22Rv1 (cell line): Measurements from ENCODE around the gene LRRC43.
A peak's percentile ranks its signal among the peaks of the same experiment; 100 is the strongest.

Experiments
- H3K27ac ChIP-seq: fragments of 450-650 bp; 2 replicates; pipeline ENCODE4 v1.5.1; 2017
- CTCF ChIP-seq: fragments of 450-650 bp; IDR thresholded peaks from 2 replicates; pipeline ENCODE4 v1.5.1; 2017; ENCODE audit warnings: mild to moderate bottlenecking
- ZFX ChIP-seq: fragments of 450-650 bp; IDR thresholded peaks from 2 replicates; pipeline ENCODE4 v1.6.1; 2017; ENCODE audit warnings: antibody characterized with exemption, borderline replicate concordance

LRRC43 gene

GRCh38 chr12:122204167-122205052, 21.5 kb downstream of the LRRC43 start:
- TF ChIP-seq ZFX (no peak), CTCF (no peak)
- no peak overlapping the region; the same call in 1 of the 2 replicates for H3K27ac ChIP-seq

- no peak overlapping the region for H3K27ac ChIP-seq
- TF ChIP-seq CTCF = no peak
- TF ChIP-seq ZFX = no peak
Observed at GRCh38 chr12:122205053-122205925, 22.4 kb downstream of the LRRC43 start.

- TF ChIP-seq CTCF (no peak), ZFX (no peak)
Observed at GRCh38 chr12:122206111-122206881, 23.4 kb downstream of the LRRC43 start.

GRCh38 chr12:122206976-122207375, 24.1 kb downstream of the LRRC43 start:
- TF ChIP-seq ZFX = no peak
- TF ChIP-seq CTCF = no peak
- no peak overlapping the region; the same call in 1 of the 2 replicates for H3K27ac ChIP-seq

More at GRCh38 chr12:122206111-122206881, 23.4 kb downstream of the LRRC43 start:
- H3K27ac ChIP-seq = 0 out of 2 replicates have a peak overlapping the region, but pooled peaks have one; percentile 13

GRCh38 chr12:122207391-122207790, 24.5 kb downstream of the LRRC43 start:
- TF ChIP-seq CTCF = no peak
- TF ChIP-seq ZFX = no peak
- H3K27ac ChIP-seq = no peak overlapping the region; the same call in 1 of the 2 replicates

GRCh38 chr12:122208073-122208820, 25.3 kb downstream of the LRRC43 start:
- H3K27ac ChIP-seq = peak overlapping the region; percentile 1; the same call in 1 of the 2 replicates

More at GRCh38 chr12:122208073-122208820, 25.3 kb downstream of the LRRC43 start:
- no peak for TF ChIP-seq CTCF
- no peak for TF ChIP-seq ZFX
